HepG2 (cell line): ENCODE measurements around the gene APOC3. TPM values are rescaled to one million over a fixed set of nuclear protein-coding genes. Genes with fewer than 3 reads are reported as not detected.
A peak's percentile ranks its signal among the peaks of the same experiment; 100 is the strongest.

Experiments used
- FOXJ3 ChIP-seq: sonication (generic); formaldehyde crosslinking; IDR thresholded peaks from 2 replicates; pipeline ENCODE4 v1.4.0; 2020; ENCODE audit warnings: missing genetic modification reagents, mild to moderate bottlenecking, borderline replicate concordance
- IKZF1 ChIP-seq: fragments of 450-650 bp; IDR thresholded peaks from 2 replicates; pipeline ENCODE4 v1.7.1; 2016
- KLF13 ChIP-seq: sonication (generic); formaldehyde crosslinking; IDR thresholded peaks from 2 replicates; pipeline ENCODE4 v1.4.0; 2020; ENCODE audit warnings: mild to moderate bottlenecking, missing genetic modification reagents
- TBX3 ChIP-seq: fragments of 450-650 bp; IDR thresholded peaks from 2 replicates; pipeline ENCODE4 v1.6.1; 2017; ENCODE audit warnings: antibody characterized with exemption, mild to moderate bottlenecking, inconsistent platforms, borderline replicate concordance
- ZEB1 ChIP-seq: IDR thresholded peaks from 2 replicates; pipeline ENCODE4 v1.6.1; 2012; ENCODE audit warnings: mild to moderate bottlenecking, low read depth, inconsistent platforms; ENCODE audit not compliant: insufficient replicate concordance
- ZNF136 ChIP-seq: sonication (generic); formaldehyde crosslinking; IDR thresholded peaks from 2 replicates; pipeline ENCODE4 v1.8.1; 2022; ENCODE audit warnings: low read depth, mild to moderate bottlenecking, moderate library complexity, missing genetic modification reagents
- ZNF224 ChIP-seq: sonication (generic); formaldehyde crosslinking; IDR thresholded peaks from 2 replicates; pipeline ENCODE4 v1.5.0; 2020; ENCODE audit warnings: mild to moderate bottlenecking, missing genetic modification reagents
- ZNF292 ChIP-seq: sonication (generic); formaldehyde crosslinking; IDR thresholded peaks from 2 replicates; pipeline ENCODE4 v1.8.1; 2022; ENCODE audit warnings: mild to moderate bottlenecking, low read depth, missing genetic modification reagents, borderline replicate concordance
- ZNF430 ChIP-seq: sonication (generic); formaldehyde crosslinking; IDR thresholded peaks from 2 replicates; pipeline ENCODE4 v1.9.0; 2021; ENCODE audit warnings: mild to moderate bottlenecking, missing genetic modification reagents
- ZNF782 ChIP-seq: sonication (generic); formaldehyde crosslinking; IDR thresholded peaks from 2 replicates; pipeline ENCODE4 v1.4.0; 2020; ENCODE audit warnings: missing genetic modification reagents, mild to moderate bottlenecking, borderline replicate concordance
- polyA plus RNA-seq, 8 experiments: library from polyadenylated mRNA; depleted of rRNA in 3 of 8; stranded (reverse) in 7 of 8; unstranded in 1 of 8; fragments of >200 nt; fragmentation: Illumina TruSeq in 4 of 8; extraction: Trizol in 4 of 8; gene quantifications; 2 replicates each; pipeline versions ENCODE4 v1.2.1 to v1.2.3, GENCODE V29; 2011 to 2016; ENCODE audit warnings: low read depth in 4 of 8, missing spikeins in 1 of 8, mixed read lengths in 1 of 8; ENCODE audit not compliant: insufficient read depth in 1 of 8
- total RNA-seq, 5 experiments: library from RNA; depleted of rRNA; stranded (reverse); fragments of >200 nt; fragmentation: Illumina TruSeq; extraction: Trizol; gene quantifications; 2 replicates each; pipeline ENCODE4 v1.2.3, GENCODE V29; 2016; ENCODE audit warnings: low read depth in 1 of 5
- TF ChIP-seq, protein P1 (sequence below): sonication (generic); formaldehyde crosslinking; IDR thresholded peaks from 2 replicates; pipeline ENCODE4 v1.5.0; 2020; ENCODE audit warnings: missing genetic modification reagents
- TF ChIP-seq, protein P2 (sequence below): IDR thresholded peaks from 2 replicates; pipeline ENCODE4 v1.6.1; 2016; ENCODE audit warnings: low read depth, missing genetic modification reagents, missing compliant biosample characterization
- TF ChIP-seq, protein P3 (sequence below): sonication (generic); formaldehyde crosslinking; IDR thresholded peaks from 2 replicates; pipeline ENCODE4 v1.5.1; 2020; ENCODE audit warnings: mild to moderate bottlenecking, missing genetic modification reagents, moderate library complexity
- TF ChIP-seq, protein P4 (sequence below): IDR thresholded peaks from 2 replicates; pipeline ENCODE4 v1.6.1; 2016
- TF ChIP-seq, protein P5 (sequence below): fragments of 450-650 bp; IDR thresholded peaks from 2 replicates; pipeline ENCODE4 v1.6.1; 2017
- TF ChIP-seq, protein P6 (sequence below): sonication (generic); IDR thresholded peaks from 2 replicates; pipeline ENCODE4 v1.6.1; 2016; ENCODE audit warnings: low read depth, borderline replicate concordance

The APOC3 gene
- total and polyA plus RNA-seq, 2 of the 13 experiments (the other 11 are each of a cell fraction or from before 2014, with no cell fraction given) = 314 to 687 TPM

DNA sequence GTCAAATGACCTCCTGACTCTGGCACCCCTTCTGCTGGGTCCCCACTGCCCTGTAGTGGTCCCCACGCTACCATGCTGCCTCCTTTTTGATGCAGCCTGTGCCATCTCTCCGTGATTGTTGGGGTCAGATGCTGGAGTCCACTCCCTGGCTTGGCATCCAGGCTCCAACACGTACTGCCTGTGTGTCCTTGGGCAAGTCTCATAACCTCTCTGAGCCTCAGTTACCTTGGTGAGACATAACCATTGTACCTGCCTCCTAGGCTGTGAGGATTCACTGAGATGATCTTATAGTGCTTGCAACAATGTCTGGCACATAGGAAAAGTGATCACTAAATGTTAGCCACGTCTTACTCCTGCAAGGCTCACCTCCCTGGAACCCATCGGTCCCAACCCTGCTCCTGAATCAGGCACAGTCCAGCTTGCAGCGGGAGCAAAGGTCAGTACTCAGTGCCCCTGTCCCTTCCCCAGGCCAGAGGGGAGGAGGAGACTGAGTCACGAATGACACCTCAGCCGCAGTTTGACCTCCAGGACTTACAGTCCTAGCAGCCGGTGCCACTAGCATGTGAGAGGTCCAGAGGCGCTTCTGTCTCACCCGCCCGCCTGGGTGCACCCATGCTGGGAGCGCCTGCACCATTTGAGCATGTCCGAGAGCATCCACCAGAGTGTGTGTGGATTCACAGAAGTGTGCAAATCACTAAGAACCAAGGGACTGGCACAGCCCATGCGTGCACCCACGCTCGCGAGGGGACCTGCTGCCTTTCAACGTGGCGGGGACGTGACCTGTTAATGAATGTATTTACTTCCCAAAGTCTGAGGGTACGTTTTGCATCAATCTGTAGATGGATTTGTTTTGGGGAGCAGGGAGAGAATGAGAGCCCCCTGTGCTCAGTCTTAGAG lies 3.6 kb upstream of the APOC3 start (continued):
- TF ChIP-seq, protein P1, sequence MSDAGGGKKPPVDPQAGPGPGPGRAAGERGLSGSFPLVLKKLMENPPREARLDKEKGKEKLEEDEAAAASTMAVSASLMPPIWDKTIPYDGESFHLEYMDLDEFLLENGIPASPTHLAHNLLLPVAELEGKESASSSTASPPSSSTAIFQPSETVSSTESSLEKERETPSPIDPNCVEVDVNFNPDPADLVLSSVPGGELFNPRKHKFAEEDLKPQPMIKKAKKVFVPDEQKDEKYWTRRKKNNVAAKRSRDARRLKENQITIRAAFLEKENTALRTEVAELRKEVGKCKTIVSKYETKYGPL = no peak
- TF ChIP-seq KLF13 (CRISPR knock-in tag) = no peak
- no peak for TF ChIP-seq ZNF292 (CRISPR knock-in tag)
- peak; percentile 54; the same call in 1 of the 2 replicates for TF ChIP-seq ZNF136 (CRISPR knock-in tag)
- no peak for TF ChIP-seq ZNF430
- no peak for TF ChIP-seq ZEB1
- TF ChIP-seq ZNF224 (CRISPR knock-in tag) = no peak
- TF ChIP-seq TBX3 = peak; percentile 49; the same call in 1 of the 2 replicates
- no peak for TF ChIP-seq FOXJ3 (CRISPR knock-in tag)
- TF ChIP-seq, protein P2, sequence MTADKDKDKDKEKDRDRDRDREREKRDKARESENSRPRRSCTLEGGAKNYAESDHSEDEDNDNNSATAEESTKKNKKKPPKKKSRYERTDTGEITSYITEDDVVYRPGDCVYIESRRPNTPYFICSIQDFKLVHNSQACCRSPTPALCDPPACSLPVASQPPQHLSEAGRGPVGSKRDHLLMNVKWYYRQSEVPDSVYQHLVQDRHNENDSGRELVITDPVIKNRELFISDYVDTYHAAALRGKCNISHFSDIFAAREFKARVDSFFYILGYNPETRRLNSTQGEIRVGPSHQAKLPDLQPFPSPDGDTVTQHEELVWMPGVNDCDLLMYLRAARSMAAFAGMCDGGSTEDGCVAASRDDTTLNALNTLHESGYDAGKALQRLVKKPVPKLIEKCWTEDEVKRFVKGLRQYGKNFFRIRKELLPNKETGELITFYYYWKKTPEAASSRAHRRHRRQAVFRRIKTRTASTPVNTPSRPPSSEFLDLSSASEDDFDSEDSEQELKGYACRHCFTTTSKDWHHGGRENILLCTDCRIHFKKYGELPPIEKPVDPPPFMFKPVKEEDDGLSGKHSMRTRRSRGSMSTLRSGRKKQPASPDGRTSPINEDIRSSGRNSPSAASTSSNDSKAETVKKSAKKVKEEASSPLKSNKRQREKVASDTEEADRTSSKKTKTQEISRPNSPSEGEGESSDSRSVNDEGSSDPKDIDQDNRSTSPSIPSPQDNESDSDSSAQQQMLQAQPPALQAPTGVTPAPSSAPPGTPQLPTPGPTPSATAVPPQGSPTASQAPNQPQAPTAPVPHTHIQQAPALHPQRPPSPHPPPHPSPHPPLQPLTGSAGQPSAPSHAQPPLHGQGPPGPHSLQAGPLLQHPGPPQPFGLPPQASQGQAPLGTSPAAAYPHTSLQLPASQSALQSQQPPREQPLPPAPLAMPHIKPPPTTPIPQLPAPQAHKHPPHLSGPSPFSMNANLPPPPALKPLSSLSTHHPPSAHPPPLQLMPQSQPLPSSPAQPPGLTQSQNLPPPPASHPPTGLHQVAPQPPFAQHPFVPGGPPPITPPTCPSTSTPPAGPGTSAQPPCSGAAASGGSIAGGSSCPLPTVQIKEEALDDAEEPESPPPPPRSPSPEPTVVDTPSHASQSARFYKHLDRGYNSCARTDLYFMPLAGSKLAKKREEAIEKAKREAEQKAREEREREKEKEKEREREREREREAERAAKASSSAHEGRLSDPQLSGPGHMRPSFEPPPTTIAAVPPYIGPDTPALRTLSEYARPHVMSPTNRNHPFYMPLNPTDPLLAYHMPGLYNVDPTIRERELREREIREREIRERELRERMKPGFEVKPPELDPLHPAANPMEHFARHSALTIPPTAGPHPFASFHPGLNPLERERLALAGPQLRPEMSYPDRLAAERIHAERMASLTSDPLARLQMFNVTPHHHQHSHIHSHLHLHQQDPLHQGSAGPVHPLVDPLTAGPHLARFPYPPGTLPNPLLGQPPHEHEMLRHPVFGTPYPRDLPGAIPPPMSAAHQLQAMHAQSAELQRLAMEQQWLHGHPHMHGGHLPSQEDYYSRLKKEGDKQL (CRISPR knock-in tag) = no peak
- TF ChIP-seq, protein P3, sequence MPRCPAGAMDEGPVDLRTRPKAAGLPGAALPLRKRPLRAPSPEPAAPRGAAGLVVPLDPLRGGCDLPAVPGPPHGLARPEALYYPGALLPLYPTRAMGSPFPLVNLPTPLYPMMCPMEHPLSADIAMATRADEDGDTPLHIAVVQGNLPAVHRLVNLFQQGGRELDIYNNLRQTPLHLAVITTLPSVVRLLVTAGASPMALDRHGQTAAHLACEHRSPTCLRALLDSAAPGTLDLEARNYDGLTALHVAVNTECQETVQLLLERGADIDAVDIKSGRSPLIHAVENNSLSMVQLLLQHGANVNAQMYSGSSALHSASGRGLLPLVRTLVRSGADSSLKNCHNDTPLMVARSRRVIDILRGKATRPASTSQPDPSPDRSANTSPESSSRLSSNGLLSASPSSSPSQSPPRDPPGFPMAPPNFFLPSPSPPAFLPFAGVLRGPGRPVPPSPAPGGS (CRISPR knock-in tag) = no peak
- TF ChIP-seq, protein P4, sequence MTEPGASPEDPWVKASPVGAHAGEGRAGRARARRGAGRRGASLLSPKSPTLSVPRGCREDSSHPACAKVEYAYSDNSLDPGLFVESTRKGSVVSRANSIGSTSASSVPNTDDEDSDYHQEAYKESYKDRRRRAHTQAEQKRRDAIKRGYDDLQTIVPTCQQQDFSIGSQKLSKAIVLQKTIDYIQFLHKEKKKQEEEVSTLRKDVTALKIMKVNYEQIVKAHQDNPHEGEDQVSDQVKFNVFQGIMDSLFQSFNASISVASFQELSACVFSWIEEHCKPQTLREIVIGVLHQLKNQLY = peak; percentile 14; the same call in 1 of the 2 replicates
- TF ChIP-seq IKZF1 = no peak
- TF ChIP-seq, protein P5, sequence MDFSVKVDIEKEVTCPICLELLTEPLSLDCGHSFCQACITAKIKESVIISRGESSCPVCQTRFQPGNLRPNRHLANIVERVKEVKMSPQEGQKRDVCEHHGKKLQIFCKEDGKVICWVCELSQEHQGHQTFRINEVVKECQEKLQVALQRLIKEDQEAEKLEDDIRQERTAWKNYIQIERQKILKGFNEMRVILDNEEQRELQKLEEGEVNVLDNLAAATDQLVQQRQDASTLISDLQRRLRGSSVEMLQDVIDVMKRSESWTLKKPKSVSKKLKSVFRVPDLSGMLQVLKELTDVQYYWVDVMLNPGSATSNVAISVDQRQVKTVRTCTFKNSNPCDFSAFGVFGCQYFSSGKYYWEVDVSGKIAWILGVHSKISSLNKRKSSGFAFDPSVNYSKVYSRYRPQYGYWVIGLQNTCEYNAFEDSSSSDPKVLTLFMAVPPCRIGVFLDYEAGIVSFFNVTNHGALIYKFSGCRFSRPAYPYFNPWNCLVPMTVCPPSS = no peak
- 0 out of 2 replicates have a peak, but pooled peaks have one; percentile 35 for TF ChIP-seq ZNF782 (CRISPR knock-in tag)
- TF ChIP-seq, protein P6, sequence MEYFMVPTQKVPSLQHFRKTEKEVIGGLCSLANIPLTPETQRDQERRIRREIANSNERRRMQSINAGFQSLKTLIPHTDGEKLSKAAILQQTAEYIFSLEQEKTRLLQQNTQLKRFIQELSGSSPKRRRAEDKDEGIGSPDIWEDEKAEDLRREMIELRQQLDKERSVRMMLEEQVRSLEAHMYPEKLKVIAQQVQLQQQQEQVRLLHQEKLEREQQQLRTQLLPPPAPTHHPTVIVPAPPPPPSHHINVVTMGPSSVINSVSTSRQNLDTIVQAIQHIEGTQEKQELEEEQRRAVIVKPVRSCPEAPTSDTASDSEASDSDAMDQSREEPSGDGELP = no peak; the same call in 1 of the 2 replicates
